GM12801 (cell line): ENCODE data around the gene MRC2.

Source experiments
- CTCF ChIP-seq: IDR thresholded peaks from one replicate; pipeline ENCODE4 v1.5.1; 2011; ENCODE audit warnings: control low read depth; ENCODE audit not compliant: insufficient read length; ENCODE audit errors: extremely low read depth

MRC2 gene

GRCh38 chr17:62668091-62668804 is 40.8 kb downstream of the MRC2 start:
- no peak for TF ChIP-seq CTCF

DNA sequence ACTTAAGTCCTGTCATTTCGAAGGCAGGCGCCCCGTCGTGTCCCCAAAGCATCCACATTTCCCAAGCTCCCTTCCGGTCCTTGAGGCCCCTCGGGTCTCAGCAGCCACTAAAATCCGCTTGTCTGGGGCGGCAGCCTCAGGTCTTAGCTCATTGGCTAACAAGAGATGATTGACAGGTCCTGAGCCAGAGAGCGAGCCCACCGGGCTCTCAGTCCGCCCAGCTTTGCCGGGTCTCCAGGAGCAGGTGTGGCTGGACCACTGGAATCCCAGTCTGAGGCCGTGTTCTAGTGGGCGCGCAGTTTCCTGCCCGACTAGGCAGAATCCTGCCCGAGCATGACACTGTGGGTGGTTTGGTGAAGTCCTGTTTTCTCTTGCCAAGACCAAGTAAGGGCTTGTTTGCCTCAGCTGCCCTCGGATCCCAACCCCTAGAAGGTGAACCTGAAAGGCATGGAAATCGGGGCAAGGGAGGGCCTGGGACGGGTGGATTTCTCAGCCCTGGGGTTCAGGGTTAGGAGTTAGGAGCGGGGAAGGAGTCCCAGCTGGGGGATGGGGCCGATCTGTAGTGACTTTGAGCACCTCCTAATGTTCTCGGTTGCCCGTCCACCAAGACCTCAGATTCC is 42.8 kb downstream of the MRC2 start:
- no peak for TF ChIP-seq CTCF

GRCh38 chr17:62671553-62671952 is 44.1 kb downstream of the MRC2 start:
- no peak for TF ChIP-seq CTCF

DNA sequence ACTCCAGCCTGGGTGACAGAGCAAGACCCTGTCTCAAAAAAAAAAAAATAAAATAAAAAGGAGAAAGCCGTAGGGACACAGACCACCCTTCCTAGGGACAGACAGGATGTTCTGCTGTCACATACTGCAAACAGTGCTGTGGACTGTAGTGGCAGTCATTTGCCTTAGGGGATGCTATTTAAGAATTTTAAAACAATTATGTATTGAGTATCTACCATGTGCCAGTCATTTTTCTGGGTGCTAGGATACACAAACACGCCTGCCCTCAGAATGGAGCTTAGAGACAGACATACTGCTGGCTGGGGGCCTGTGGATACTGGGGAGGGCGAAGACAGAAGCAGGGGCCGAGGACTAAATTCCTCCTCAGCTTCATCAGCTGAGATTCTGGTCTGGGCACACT is 45.5 kb downstream of the MRC2 start:
- TF ChIP-seq CTCF, result no peak

- no peak for TF ChIP-seq CTCF
Measured at GRCh38 chr17:62673614-62674362, 46.3 kb downstream of the MRC2 start.

- no peak for TF ChIP-seq CTCF
Measured at GRCh38 chr17:62674363-62674739, 46.9 kb downstream of the MRC2 start.

GRCh38 chr17:62674841-62675240 is 47.4 kb downstream of the MRC2 start:
- no peak for TF ChIP-seq CTCF
